Sigmoid colon (tissue), 4 donors: ENCODE measurements around the gene SMPD4.
"Not testable (repeated sequence)": the region's sequence is repeated elsewhere in the genome, so short reads cannot be mapped to it uniquely, and the experiment has no call there.

Source experiments
- EP300 ChIP-seq, 4 donors: sonication (generic); formaldehyde crosslinking; IDR thresholded peaks; one replicate each; pipeline ENCODE4 v1.6.1; 2017; ENCODE audit warnings: antibody characterized with exemption in 4 of 4
- TF ChIP-seq, protein P1 (sequence below), 4 experiments: fragments of 450-650 bp in 3 of 4; fragments of 200-600 bp in 1 of 4; IDR thresholded peaks; one replicate each; pipeline ENCODE4 v1.5.1; 2016 to 2019; ENCODE audit warnings: antibody characterized with exemption in 4 of 4, mild to moderate bottlenecking in 3 of 4, moderate library complexity in 2 of 4

GRCh38 chr2:130141645-130142370 lies 39.6 kb downstream of the SMPD4 start:
- TF ChIP-seq, protein P1, sequence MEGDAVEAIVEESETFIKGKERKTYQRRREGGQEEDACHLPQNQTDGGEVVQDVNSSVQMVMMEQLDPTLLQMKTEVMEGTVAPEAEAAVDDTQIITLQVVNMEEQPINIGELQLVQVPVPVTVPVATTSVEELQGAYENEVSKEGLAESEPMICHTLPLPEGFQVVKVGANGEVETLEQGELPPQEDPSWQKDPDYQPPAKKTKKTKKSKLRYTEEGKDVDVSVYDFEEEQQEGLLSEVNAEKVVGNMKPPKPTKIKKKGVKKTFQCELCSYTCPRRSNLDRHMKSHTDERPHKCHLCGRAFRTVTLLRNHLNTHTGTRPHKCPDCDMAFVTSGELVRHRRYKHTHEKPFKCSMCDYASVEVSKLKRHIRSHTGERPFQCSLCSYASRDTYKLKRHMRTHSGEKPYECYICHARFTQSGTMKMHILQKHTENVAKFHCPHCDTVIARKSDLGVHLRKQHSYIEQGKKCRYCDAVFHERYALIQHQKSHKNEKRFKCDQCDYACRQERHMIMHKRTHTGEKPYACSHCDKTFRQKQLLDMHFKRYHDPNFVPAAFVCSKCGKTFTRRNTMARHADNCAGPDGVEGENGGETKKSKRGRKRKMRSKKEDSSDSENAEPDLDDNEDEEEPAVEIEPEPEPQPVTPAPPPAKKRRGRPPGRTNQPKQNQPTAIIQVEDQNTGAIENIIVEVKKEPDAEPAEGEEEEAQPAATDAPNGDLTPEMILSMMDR (IDR thresholded peaks at IDR 0.05): not testable (repeated sequence)
- TF ChIP-seq EP300 (IDR thresholded peaks at IDR 0.05): not testable (repeated sequence)
